Measurements from ENCODE around the gene NINJ1.

Gene NINJ1

GRCh38 chr9:93169444-93169843 is 35.4 kb upstream of the NINJ1 start:
- peaks cover 3% of the 10 kb centered on the region for H3K27me3 Mint-ChIP-seq (ENCODE audit: low read depth)
- DNase-seq (ENCODE audit: low spot score), result no peak
- H3K9me3 Mint-ChIP-seq, result no peaks in the 10 kb centered on the region
- H3K27ac Mint-ChIP-seq, result no peak overlapping the region
- H3K36me3 Mint-ChIP-seq (ENCODE audit: low read depth), result no peaks in the 10 kb centered on the region
- H3K4me3 Mint-ChIP-seq, result no peak overlapping the region
- peaks cover 5% of the 10 kb centered on the region for H3K4me1 Mint-ChIP-seq (ENCODE audit: low read depth)

GRCh38 chr9:93168581-93168980 is 34.5 kb upstream of the NINJ1 start:
- no peak overlapping the region for H3K27ac Mint-ChIP-seq
- H3K9me3 Mint-ChIP-seq, result no peaks in the 10 kb centered on the region
- H3K4me3 Mint-ChIP-seq, result no peak overlapping the region
- H3K36me3 Mint-ChIP-seq (ENCODE audit: low read depth), result no peaks in the 10 kb centered on the region
- peaks cover 5% of the 10 kb centered on the region for H3K4me1 Mint-ChIP-seq (ENCODE audit: low read depth)
- no peak for DNase-seq (ENCODE audit: low spot score)
- no peaks in the 10 kb centered on the region for H3K27me3 Mint-ChIP-seq (ENCODE audit: low read depth)

DNA sequence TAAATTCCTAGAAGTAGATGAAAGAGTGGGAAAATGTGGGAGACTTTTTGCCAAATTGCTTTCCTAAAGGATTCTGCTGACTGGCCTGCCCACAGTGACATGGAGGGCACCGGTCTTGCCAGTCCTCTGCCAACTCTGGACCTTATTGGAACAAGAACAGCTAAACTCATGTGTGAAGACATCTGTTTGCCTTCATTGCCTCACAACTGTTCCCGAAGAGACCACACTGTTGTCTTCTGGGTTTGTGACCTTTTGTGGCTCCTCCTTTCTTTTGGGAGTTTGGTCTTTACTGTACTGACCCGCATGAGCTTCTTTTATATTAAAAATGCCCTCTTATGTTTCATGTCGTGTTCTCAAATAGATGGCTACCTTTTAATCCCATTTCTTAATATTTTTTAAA is 33.8 kb upstream of the NINJ1 start:
- Mint-ChIP-seq H3K4me3 (no peak overlapping the region), H3K27me3 (ENCODE audit: low read depth) (no peaks in the 10 kb centered on the region), H3K27ac (no peak overlapping the region), H3K9me3 (no peaks in the 10 kb centered on the region), H3K4me1 (ENCODE audit: low read depth) (peaks cover 5% of the 10 kb centered on the region), H3K36me3 (ENCODE audit: low read depth) (no peaks in the 10 kb centered on the region)
- no peak for DNase-seq (ENCODE audit: low spot score)

- H3K4me1 Mint-ChIP-seq (ENCODE audit: low read depth), result peaks cover 5% of the 10 kb centered on the region
- H3K36me3 Mint-ChIP-seq (ENCODE audit: low read depth), result no peaks in the 10 kb centered on the region
- no peak overlapping the region for H3K27ac Mint-ChIP-seq
- H3K27me3 Mint-ChIP-seq (ENCODE audit: low read depth), result no peaks in the 10 kb centered on the region
- no peak for DNase-seq (ENCODE audit: low spot score)
- no peak overlapping the region for H3K4me3 Mint-ChIP-seq
- H3K9me3 Mint-ChIP-seq, result no peaks in the 10 kb centered on the region
Observed at GRCh38 chr9:93167185-93167584, 33.1 kb upstream of the NINJ1 start.

- Mint-ChIP-seq H3K27me3 (ENCODE audit: low read depth) (no peaks in the 10 kb centered on the region), H3K4me3 (no peak overlapping the region), H3K9me3 (no peaks in the 10 kb centered on the region), H3K36me3 (ENCODE audit: low read depth) (no peaks in the 10 kb centered on the region), H3K27ac (no peak overlapping the region), H3K4me1 (ENCODE audit: low read depth) (peaks cover 5% of the 10 kb centered on the region)
- no peak for DNase-seq (ENCODE audit: low spot score)
Observed at GRCh38 chr9:93166699-93167098, 32.6 kb upstream of the NINJ1 start.

- DNase-seq (ENCODE audit: low spot score), result no peak
- Mint-ChIP-seq H3K4me3 (no peak overlapping the region), H3K9me3 (no peaks in the 10 kb centered on the region), H3K27ac (no peak overlapping the region), H3K36me3 (ENCODE audit: low read depth) (no peaks in the 10 kb centered on the region), H3K4me1 (ENCODE audit: low read depth) (peaks cover 8% of the 10 kb centered on the region), H3K27me3 (ENCODE audit: low read depth) (no peaks in the 10 kb centered on the region)
Observed at GRCh38 chr9:93164085-93164484, 30.0 kb upstream of the NINJ1 start.

GRCh38 chr9:93161786-93162562 is 27.9 kb upstream of the NINJ1 start:
- no peak for DNase-seq (ENCODE audit: low spot score)
- no peak overlapping the region for H3K27ac Mint-ChIP-seq

GRCh38 chr9:93159601-93160471 is 25.8 kb upstream of the NINJ1 start:
- peak; percentile 66 for DNase-seq (ENCODE audit: low spot score)
- peak overlapping the region; percentile 50 for H3K27ac Mint-ChIP-seq
- peaks cover 22% of the 10 kb centered on the region for H3K4me1 Mint-ChIP-seq (ENCODE audit: low read depth)
- no peak overlapping the region for H3K4me3 Mint-ChIP-seq
- H3K9me3 Mint-ChIP-seq, result no peaks in the 10 kb centered on the region
- H3K36me3 Mint-ChIP-seq (ENCODE audit: low read depth), result no peaks in the 10 kb centered on the region
- H3K27me3 Mint-ChIP-seq (ENCODE audit: low read depth), result no peaks in the 10 kb centered on the region

More at GRCh38 chr9:93161786-93162562, 27.9 kb upstream of the NINJ1 start:
- Mint-ChIP-seq H3K4me1 (ENCODE audit: low read depth) (peaks cover 8% of the 10 kb centered on the region), H3K36me3 (ENCODE audit: low read depth) (no peaks in the 10 kb centered on the region), H3K4me3 (no peak overlapping the region), H3K9me3 (no peaks in the 10 kb centered on the region), H3K27me3 (ENCODE audit: low read depth) (no peaks in the 10 kb centered on the region)

GRCh38 chr9:93156475-93157008 is 22.5 kb upstream of the NINJ1 start:
- peak; percentile 69 for DNase-seq (ENCODE audit: low spot score)
- Mint-ChIP-seq H3K9me3 (no peaks in the 10 kb centered on the region), H3K4me1 (ENCODE audit: low read depth) (peaks cover 22% of the 10 kb centered on the region), H3K4me3 (no peak overlapping the region), H3K36me3 (ENCODE audit: low read depth) (no peaks in the 10 kb centered on the region), H3K27me3 (ENCODE audit: low read depth) (no peaks in the 10 kb centered on the region), H3K27ac (peak overlapping the region; percentile 72)

DNA sequence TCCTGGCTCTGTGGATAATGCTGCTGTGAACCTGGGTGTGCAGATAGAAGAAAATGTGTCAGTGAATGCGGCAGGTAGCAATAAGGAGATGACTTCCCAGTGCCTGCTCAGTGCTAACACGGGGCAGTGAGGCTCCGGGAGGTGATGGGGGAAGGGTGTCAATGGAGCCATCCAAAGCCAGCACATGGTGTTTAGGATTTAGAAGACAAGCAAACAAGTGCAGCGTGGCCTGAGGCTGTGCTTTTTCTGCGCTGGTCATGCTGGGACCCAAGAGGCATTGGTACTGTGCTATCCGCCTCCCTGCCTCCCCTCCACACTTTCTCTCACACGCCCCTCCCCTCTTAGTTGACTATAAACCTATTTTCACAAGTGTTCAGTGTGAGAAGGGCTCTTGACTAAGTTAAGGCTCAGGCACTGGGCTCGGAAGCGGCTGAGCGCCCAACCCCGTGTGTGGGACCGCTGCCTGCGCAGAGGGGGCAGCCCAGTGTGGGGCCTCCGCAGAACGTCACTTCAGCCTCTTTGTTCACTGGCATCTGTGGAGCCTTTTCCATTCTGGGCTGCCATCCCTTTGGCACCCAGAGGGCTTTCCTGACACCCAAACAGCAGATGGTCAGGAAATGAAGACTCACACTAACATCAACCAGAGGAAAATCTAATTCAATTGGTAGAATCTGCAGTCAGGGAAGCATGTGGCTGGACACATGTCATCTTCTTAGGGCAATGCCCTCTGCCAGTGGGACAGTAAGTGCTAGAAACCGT is 21.8 kb upstream of the NINJ1 start:
- no peak for DNase-seq (ENCODE audit: low spot score)
- Mint-ChIP-seq H3K36me3 (ENCODE audit: low read depth) (no peaks in the 10 kb centered on the region), H3K4me1 (ENCODE audit: low read depth) (peaks cover 22% of the 10 kb centered on the region), H3K9me3 (no peaks in the 10 kb centered on the region), H3K4me3 (no peak overlapping the region), H3K27me3 (ENCODE audit: low read depth) (no peaks in the 10 kb centered on the region), H3K27ac (peak overlapping the region; percentile 72)

DNA sequence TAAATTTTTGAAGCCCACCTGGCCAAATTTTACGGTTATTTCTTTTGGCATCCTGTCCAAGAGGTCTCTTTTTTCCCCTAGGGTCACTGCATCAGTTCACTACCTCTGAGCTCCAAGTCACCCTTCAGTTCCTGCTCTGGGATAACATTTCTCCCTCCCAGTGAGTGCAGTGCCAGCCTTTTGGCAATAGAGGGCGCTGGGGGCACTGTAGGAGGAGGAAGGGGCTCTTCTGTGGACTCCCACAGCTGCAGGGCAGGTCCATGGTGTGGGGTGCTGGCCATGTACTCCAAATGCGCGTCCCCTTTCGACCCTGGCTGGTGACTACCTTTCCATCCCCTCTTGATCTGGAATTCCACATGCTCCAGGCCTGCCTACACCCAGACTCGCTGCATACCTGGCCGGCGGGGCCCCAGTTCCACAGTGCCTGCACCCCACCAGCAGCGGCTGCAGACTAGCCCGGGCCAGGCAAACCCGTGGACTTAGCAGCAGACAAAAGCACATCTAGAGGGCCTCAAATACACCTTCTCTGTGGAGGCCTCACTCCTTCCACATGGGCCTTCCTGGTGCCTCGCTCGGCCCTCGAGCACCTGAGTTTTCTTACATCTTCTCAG is 20.3 kb upstream of the NINJ1 start:
- Mint-ChIP-seq H3K4me1 (ENCODE audit: low read depth) (peaks cover 22% of the 10 kb centered on the region), H3K9me3 (no peaks in the 10 kb centered on the region), H3K36me3 (ENCODE audit: low read depth) (no peaks in the 10 kb centered on the region), H3K27ac (no peak overlapping the region), H3K4me3 (no peak overlapping the region), H3K27me3 (ENCODE audit: low read depth) (no peaks in the 10 kb centered on the region)
- DNase-seq (ENCODE audit: low spot score), result peak; percentile 25

DNA sequence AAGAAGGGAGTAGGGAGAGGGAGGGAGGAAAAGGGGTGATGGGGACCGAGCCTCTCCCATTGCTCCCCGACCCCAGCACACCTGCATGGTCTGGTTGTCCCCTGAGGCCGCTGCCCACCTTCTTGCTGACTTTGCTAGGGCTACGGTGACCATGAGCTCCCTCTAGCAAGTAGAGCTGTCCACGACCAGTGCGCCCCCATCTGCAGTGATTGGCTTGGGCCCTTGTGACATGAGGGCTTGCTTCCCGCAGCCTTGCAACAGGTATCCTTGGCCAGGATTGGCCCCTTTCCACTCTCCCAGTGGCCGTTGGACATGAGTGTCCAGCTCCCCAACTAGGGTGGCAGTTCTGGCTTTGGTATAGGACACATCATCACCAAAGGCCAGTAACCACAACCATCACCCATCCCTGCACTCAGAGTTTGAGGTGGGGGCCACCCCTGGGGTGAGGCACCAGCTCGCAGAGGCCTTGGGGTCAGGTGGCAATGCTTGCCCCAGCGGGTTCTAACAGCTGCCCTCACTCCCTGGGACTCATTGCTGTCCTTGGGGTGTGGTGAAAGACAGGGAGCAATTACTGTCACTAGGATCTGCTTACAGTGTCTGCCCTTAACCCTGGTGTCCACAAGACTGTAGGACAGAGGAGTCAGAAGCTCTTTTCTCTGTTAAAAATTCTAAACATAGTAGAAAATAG is 17.2 kb upstream of the NINJ1 start:
- no peak for DNase-seq (ENCODE audit: low spot score)
- Mint-ChIP-seq H3K9me3 (peaks cover 20% of the 10 kb centered on the region), H3K4me1 (ENCODE audit: low read depth) (peaks cover 26% of the 10 kb centered on the region), H3K36me3 (ENCODE audit: low read depth) (peaks cover 14% of the 10 kb centered on the region), H3K27me3 (ENCODE audit: low read depth) (no peaks in the 10 kb centered on the region), H3K4me3 (no peak overlapping the region), H3K27ac (no peak overlapping the region)

DNA sequence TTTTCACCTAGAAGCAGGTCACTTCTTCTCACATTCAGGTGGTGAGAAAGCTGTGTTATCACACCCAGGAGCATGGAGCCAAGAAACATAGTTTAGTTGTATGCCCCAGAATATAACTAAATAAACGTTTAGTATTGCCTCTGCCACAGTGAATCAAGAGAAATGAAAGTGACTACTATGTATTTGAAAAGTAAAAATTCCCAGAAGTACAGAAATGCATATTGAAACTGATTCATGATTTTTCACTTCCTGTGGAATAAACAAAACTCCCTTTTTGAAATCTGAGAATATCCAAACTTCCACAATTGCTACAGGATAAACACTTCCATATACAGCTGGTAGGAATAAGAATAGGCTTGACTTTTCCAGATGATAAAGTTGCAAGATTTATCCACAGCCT is 15.3 kb upstream of the NINJ1 start:
- peak overlapping the region; percentile 20 for H3K4me3 Mint-ChIP-seq
- H3K27ac Mint-ChIP-seq, result peak overlapping the region; percentile 38
- peaks cover 16% of the 10 kb centered on the region for H3K36me3 Mint-ChIP-seq (ENCODE audit: low read depth)
- H3K4me1 Mint-ChIP-seq (ENCODE audit: low read depth), result peaks cover 27% of the 10 kb centered on the region
- no peak for DNase-seq (ENCODE audit: low spot score)
- peaks cover 23% of the 10 kb centered on the region for H3K9me3 Mint-ChIP-seq
- H3K27me3 Mint-ChIP-seq (ENCODE audit: low read depth), result no peaks in the 10 kb centered on the region

All from T-helper 2 cell treated with Interferon-gamma antibody and Interleukin-4, amounts not matched to agents 5 μg/mL and 100 μg/mL, for 36 hours (primary cell).